A549 treated with ZK216348 at 1 μM for 4 hours (cell line): ENCODE data around the gene CTSC. TPM values are rescaled to one million over a fixed set of nuclear protein-coding genes. Genes with fewer than 3 reads are reported as not detected.

Source experiments
- total RNA-seq: library from RNA; stranded (reverse); fragments of 200-300 nt; extraction: Qiagen RNA extraction; gene quantifications from 5 replicates; pipeline ENCODE4 v1.2.3, GENCODE V29; 2022; ENCODE audit warnings: low read depth

CTSC gene
- total RNA-seq, result 60.2 to 69.2 TPM (median 66.6 TPM) in 5 replicates

DNA sequence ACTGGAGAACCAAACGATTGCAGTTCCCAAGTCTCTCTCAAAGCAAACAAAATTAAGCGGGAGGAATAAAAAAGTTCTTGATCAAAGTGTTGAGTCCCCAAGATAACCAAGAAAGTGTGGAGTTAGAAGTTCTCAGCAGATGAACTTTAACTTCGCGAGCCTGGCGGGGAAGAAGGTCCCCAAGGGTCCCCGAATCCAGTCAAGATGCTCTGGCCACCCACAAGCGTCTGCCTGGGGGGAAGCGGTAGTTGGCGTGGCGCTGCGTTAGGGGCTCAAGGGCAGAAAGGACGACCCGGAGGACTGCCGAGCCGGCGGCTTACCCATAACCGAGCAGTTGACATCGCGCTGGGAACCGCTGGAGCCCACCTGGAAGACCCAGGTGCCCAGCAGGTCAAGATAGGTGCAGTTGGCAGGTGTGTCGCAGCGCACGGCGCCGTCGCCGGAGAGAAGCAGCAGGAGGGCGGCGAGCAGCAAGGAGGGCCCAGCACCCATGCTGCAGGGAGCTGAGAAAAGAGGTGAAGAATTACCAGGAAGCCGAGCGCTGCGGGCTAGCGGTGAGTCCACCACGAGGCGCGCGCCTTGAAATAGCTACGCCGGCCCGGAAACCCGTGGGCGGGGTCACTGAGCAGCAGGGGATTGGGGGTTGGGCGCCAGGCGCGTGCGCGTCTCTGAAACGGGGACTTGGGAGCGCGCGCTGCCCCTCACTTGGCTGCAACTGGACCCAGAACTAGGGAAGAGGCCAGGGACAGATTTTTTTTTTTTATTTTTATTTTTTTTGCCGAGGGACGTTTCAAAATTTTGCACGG lies at the start of gene CTSC:
TSS of gene CTSC (minus strand) at position 556 of the 806 bp plus-strand sequence. CDS start at position 492, 64 bp downstream.

Other genes with a start within 250 kb of the CTSC start
- 0.73 to 1.7 TPM (median 1.0 TPM) in 5 replicates for gene RAB38, start 162.3 kb downstream of the CTSC start, total RNA-seq